22Rv1 (cell line): ENCODE measurements around the gene SERPINB6.
"Not testable (repeated sequence)": the region's sequence is repeated elsewhere in the genome, so short reads cannot be mapped to it uniquely, and the experiment has no call there.

Source experiments
- H3K27ac ChIP-seq: fragments of 450-650 bp; 2 replicates; pipeline ENCODE4 v1.5.1; 2017
- ZFX ChIP-seq: fragments of 450-650 bp; IDR thresholded peaks from 2 replicates; pipeline ENCODE4 v1.6.1; 2017; ENCODE audit warnings: antibody characterized with exemption, borderline replicate concordance
- TF ChIP-seq, protein P1 (sequence below): fragments of 450-650 bp; IDR thresholded peaks from 2 replicates; pipeline ENCODE4 v1.5.1; 2017; ENCODE audit warnings: mild to moderate bottlenecking

The SERPINB6 gene

GRCh38 chr6:2939315-2940009 is 31.9 kb downstream of the SERPINB6 start:
- no peak overlapping the region for H3K27ac ChIP-seq
- TF ChIP-seq, protein P1, sequence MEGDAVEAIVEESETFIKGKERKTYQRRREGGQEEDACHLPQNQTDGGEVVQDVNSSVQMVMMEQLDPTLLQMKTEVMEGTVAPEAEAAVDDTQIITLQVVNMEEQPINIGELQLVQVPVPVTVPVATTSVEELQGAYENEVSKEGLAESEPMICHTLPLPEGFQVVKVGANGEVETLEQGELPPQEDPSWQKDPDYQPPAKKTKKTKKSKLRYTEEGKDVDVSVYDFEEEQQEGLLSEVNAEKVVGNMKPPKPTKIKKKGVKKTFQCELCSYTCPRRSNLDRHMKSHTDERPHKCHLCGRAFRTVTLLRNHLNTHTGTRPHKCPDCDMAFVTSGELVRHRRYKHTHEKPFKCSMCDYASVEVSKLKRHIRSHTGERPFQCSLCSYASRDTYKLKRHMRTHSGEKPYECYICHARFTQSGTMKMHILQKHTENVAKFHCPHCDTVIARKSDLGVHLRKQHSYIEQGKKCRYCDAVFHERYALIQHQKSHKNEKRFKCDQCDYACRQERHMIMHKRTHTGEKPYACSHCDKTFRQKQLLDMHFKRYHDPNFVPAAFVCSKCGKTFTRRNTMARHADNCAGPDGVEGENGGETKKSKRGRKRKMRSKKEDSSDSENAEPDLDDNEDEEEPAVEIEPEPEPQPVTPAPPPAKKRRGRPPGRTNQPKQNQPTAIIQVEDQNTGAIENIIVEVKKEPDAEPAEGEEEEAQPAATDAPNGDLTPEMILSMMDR, result no peak
- no peak for TF ChIP-seq ZFX

- H3K27ac ChIP-seq, result no peak overlapping the region
- TF ChIP-seq ZFX, result no peak
- TF ChIP-seq, protein P1, result peak; percentile 88
Observed at GRCh38 chr6:2938632-2939083, 32.7 kb downstream of the SERPINB6 start.

DNA sequence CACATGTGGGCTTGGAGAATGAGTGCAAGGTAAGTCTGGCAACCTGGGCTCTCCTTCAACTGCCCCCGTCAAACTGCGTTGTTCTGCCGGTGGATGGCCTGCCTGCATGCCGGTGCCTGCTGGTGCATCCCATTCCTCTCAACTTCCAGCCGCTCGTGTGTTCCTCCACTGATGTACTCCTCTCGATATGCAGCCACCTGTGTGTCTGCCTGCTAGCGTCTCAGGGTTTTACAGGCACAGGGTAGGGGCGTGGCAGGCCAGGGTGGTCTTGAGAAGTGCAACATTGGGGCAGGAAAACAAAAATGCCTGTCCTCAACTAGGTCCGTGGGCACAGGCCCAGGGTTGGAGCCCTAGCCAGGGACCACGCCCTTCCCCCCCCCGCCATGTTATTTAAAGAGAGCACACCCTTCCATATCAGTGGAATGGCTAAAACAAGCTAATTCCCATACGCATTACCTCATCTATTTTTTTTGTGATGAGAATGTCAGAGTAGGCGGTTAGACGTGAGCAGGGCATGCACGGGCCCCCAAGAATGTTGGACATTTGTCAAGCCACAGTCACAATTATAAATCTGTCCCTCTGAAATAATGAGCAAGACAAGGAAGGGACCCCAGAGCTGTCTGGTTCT is 33.2 kb downstream of the SERPINB6 start:
- H3K27ac ChIP-seq, result no peak overlapping the region
- TF ChIP-seq ZFX, result no peak
- TF ChIP-seq, protein P1, result no peak

DNA sequence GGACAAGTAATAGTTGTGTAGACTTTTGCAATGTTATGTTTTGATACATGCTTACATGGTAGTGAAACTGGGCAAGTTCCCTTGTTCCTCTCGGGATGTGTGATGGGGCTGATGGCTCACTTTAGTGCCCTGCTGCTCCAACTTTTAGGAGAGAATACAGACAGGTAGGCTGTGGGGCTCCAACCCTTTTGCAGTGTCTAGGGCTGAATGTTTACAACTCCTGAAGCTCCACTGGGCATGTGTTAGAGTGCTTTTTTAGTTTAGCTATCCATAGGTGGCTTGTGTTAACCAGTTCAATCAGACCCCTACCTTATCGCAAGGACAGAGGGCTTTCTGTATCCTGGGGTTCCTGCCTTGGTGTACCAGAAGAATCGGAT is 33.8 kb downstream of the SERPINB6 start:
- H3K27ac ChIP-seq, result no peak overlapping the region
- TF ChIP-seq, protein P1, result no peak
- TF ChIP-seq ZFX, result no peak

GRCh38 chr6:2935566-2936291 is 35.6 kb downstream of the SERPINB6 start:
- no peak for TF ChIP-seq ZFX
- TF ChIP-seq, protein P1, result no peak
- H3K27ac ChIP-seq, result no peak overlapping the region

- no peak overlapping the region for H3K27ac ChIP-seq
- TF ChIP-seq, protein P1, result no peak
- no peak for TF ChIP-seq ZFX
Observed at GRCh38 chr6:2934057-2934456, 37.3 kb downstream of the SERPINB6 start.

- not testable (repeated sequence) for H3K27ac ChIP-seq
Observed at GRCh38 chr6:2932911-2933310, 38.5 kb downstream of the SERPINB6 start.
